Muscle of leg (tissue), 11 donors: ENCODE data around the gene BTBD9. TPM values are rescaled to one million over a fixed set of nuclear protein-coding genes. Genes with fewer than 3 reads are reported as not detected.

Experiments
- DNase-seq: peaks from one replicate; pipeline ENCODE4 v3.0.0; 2013
- H3K27ac ChIP-seq: one replicate; pipeline ENCODE4 v1.5.1; 2013; ENCODE audit warnings: mild to moderate bottlenecking, low read length, control low read depth
- H3K27me3 ChIP-seq: one replicate; pipeline ENCODE4 v1.6.1; 2013; ENCODE audit warnings: low read length; ENCODE audit not compliant: control insufficient read depth, insufficient read depth
- H3K36me3 ChIP-seq: one replicate; pipeline ENCODE4 v1.6.1; 2013; ENCODE audit warnings: low read length; ENCODE audit not compliant: control insufficient read depth, insufficient read depth
- H3K4me1 ChIP-seq: one replicate; pipeline ENCODE4 v1.6.1; 2013; ENCODE audit warnings: low read length; ENCODE audit not compliant: control insufficient read depth, insufficient read depth
- H3K4me3 ChIP-seq: one replicate; pipeline ENCODE4 v1.5.1; 2013; ENCODE audit warnings: low read length, control low read depth
- H3K9me3 ChIP-seq: replicated peaks from 2 replicates; pipeline ENCODE4 v1.6.1; 2013; ENCODE audit warnings: low read depth, low read length; ENCODE audit not compliant: control insufficient read depth
- WGBS: methylation state at CpG from one replicate; pipeline ENCODE4 v1.1.5; 2013; ENCODE audit warnings: missing lambda C conversion rate; ENCODE audit not compliant: insufficient coverage; 5-methylcytosine and 5-hydroxymethylcytosine counted together
- polyA plus RNA-seq, 8 donors: library from polyadenylated mRNA; unstranded; fragments of 120-200 nt; gene quantifications; one replicate each; pipeline versions ENCODE4 v1.2.1 to v1.2.3, GENCODE V29; 2013; ENCODE audit warnings: inconsistent platforms in 1 of 8, low replicate concordance in 1 of 8; ENCODE audit not compliant: insufficient read length in 8 of 8, insufficient read depth in 1 of 8
- total RNA-seq: library from RNA; stranded (reverse); fragments of 120-200 nt; gene quantifications from one replicate; pipeline ENCODE4 v1.2.4, GENCODE V29; 2013

The BTBD9 gene
- total and polyA plus RNA-seq, 9 donors: 6.5 to 10.5 (median 8.2) TPM

DNA sequence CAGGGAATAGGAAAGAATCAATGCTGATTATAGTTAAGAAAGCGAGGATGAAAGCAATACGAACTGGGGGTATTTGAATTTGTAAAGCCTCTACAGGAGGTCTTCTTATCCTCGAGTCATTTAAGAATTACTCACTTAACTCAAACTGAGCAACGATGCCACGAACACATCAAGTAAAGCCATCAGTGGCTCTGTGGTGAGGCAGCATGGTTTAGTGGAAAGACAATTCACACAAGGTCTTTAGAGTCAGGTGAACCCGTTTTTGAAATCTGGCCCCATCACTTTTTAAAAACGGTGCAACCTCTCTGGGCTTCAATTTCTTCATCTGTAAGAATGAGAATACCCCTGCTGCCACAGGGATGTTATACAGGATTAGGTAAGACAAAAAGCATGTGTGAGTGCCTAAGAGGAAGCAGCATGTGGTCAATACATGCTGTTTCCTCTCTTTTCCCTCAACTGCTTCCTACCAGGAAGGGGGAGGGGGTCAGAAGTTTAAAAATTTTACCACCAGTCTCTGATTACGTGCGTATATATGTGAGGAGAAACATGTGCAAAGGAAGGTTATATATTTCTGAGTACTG, 162.0 kb downstream of the BTBD9 start:
- Histone ChIP-seq H3K4me3 (no peak overlapping the region), H3K27ac (no peak overlapping the region), H3K9me3 (no peaks in the 10 kb centered on the region), H3K27me3 (no peaks in the 10 kb centered on the region), H3K4me1 (peaks cover 4% of the 10 kb centered on the region), H3K36me3 (no peaks in the 10 kb centered on the region)
- no peak for DNase-seq
- 50% methylated on average over 2 of the region's 9 CpGs for WGBS

DNA sequence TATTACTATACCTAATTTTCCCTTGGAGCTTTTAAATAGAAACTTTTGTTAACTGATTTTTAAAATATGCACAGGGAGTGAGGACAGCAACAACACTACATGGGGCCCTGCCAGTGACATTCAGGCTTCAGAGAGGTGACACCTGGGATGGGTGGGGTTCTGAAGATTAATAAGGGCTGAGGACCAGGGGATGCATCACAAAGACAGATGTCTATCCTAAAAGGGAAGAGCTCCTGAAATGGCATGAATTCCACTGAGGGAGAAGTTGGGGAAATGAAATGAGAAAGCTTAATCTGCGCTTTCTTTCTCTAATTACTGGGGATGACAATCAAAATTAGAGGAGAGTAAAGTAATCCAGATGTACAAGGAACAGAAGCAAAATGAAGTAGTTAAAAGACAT, 162.8 kb downstream of the BTBD9 start:
- H3K4me3 ChIP-seq: no peak overlapping the region
- H3K9me3 ChIP-seq: no peaks in the 10 kb centered on the region
- H3K36me3 ChIP-seq: no peaks in the 10 kb centered on the region
- H3K27me3 ChIP-seq: no peaks in the 10 kb centered on the region
- no peak overlapping the region for H3K27ac ChIP-seq
- DNase-seq: peak; percentile 22
- no CpG with 5 or more reads among the region's 1 CpG for WGBS
- H3K4me1 ChIP-seq: no peaks in the 10 kb centered on the region

DNA sequence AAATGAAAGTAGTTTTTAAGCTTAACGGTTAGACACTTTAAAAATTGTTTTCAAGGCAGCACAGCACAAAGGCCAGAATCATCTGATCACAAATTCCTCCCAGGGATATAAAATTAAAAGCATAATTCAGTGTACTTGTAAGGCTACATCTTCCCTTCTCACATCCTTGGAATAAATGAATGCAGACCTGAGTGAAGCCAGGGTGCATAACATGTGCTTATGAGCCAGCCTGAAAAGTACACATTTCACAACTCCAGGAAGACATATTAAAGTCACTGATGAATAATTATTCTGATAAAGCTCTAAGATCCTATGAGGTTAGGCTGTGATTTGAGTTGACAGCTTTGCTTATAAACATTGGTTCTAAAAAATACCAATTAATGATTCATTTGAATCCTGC, 163.6 kb downstream of the BTBD9 start:
- H3K4me3 ChIP-seq: no peak overlapping the region
- H3K27me3 ChIP-seq: no peaks in the 10 kb centered on the region
- H3K27ac ChIP-seq: no peak overlapping the region
- WGBS: no CpG with 5 or more reads among the region's 1 CpG
- DNase-seq: no peak
- no peaks in the 10 kb centered on the region for H3K9me3 ChIP-seq
- no peaks in the 10 kb centered on the region for H3K4me1 ChIP-seq
- no peaks in the 10 kb centered on the region for H3K36me3 ChIP-seq

DNA sequence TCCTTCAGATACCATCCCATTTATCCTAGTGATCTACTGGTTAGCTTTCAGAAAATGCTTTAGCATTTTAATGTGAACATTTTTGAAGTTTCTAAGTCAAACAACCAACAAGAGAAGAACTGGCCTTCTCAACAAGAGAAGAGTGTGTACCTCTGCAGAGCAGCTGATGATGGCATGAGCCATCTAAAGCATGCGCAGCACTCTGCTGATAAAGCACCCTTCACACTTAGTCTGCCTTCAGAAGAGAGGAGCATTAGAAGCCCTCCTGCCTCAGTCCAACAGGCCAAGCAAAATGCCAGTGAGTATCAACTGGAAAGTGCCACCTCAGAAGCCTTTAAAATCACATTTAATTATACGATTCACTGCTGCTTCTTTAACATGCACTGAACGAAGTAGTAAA, 169.2 kb downstream of the BTBD9 start:
- H3K27me3 ChIP-seq: no peaks in the 10 kb centered on the region
- no peak overlapping the region for H3K27ac ChIP-seq
- H3K4me3 ChIP-seq: no peak overlapping the region
- H3K9me3 ChIP-seq: no peaks in the 10 kb centered on the region
- H3K4me1 ChIP-seq: no peaks in the 10 kb centered on the region
- 86% methylated on average over 1 of the region's 3 CpGs for WGBS
- H3K36me3 ChIP-seq: no peaks in the 10 kb centered on the region
- no peak for DNase-seq

DNA sequence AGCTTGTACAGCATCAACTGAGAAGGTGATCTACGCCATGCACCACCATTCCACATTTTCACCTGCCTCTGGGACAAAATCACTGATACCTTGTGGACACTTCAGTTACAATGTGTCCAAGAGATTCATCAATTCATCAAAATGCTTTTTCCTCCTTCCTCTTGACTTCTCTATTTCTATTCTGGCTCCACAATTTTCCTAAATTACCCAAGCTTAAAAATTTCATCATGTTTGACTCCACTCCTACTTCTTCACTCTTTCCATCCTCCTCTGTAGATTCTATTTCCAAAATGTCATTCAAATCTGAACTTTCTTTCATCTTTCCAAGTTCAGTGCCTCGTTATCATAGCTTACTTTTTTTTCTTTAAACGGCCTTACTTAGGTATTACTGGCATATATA, 172.2 kb downstream of the BTBD9 start:
- no peak for DNase-seq
- Histone ChIP-seq H3K4me3 (no peak overlapping the region), H3K27me3 (no peaks in the 10 kb centered on the region), H3K36me3 (no peaks in the 10 kb centered on the region), H3K4me1 (no peaks in the 10 kb centered on the region), H3K9me3 (no peaks in the 10 kb centered on the region), H3K27ac (no peak overlapping the region)
- WGBS: 100% methylated on average over 1 of the region's 3 CpGs

DNA sequence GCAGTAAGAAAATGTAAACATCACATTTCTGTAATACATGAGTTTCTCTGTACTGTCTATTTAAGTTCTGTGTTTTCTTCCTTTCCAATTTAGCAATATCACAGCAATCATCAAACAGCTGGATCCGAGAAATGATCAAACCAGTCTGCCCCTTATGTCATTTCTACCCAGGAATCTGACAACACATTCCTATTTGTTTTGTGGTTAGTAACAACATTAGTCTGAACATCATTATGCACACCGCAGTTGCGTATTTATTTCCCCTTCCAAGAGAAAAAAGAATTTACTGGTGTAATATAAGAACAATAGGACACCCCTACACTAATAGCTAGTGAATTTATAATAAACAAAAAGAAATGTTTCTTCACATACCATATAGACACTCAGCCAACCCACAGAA, 179.5 kb downstream of the BTBD9 start:
- no peak overlapping the region for H3K27ac ChIP-seq
- no peaks in the 10 kb centered on the region for H3K4me1 ChIP-seq
- no peak for DNase-seq
- no peak overlapping the region for H3K4me3 ChIP-seq
- no CpG with 5 or more reads among the region's 3 CpGs for WGBS
- H3K27me3 ChIP-seq: no peaks in the 10 kb centered on the region
- no peaks in the 10 kb centered on the region for H3K36me3 ChIP-seq
- H3K9me3 ChIP-seq: no peaks in the 10 kb centered on the region

DNA sequence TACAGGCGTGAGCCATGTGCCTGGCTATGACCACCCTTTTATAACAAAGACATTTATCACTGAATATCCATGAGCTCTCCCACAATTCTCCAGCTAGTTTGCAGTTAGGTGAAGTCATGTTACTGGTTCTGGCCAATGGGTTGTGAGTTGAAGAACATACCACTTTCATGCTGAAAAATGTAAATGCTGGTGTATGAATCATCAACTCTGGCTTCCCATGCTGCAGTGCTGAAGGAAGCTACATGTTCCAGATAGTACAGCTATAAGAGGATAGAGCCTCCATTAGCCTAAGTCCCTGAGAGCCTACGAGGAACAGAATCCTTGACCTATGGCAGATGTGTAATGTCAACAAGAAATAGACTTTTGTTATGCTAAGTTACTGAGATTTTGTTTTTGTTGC, 180.4 kb downstream of the BTBD9 start:
- 80% methylated on average over 1 of the region's 2 CpGs for WGBS
- Histone ChIP-seq H3K27ac (no peak overlapping the region), H3K36me3 (no peaks in the 10 kb centered on the region), H3K4me1 (no peaks in the 10 kb centered on the region), H3K9me3 (no peaks in the 10 kb centered on the region), H3K27me3 (no peaks in the 10 kb centered on the region), H3K4me3 (no peak overlapping the region)
- no peak for DNase-seq

DNA sequence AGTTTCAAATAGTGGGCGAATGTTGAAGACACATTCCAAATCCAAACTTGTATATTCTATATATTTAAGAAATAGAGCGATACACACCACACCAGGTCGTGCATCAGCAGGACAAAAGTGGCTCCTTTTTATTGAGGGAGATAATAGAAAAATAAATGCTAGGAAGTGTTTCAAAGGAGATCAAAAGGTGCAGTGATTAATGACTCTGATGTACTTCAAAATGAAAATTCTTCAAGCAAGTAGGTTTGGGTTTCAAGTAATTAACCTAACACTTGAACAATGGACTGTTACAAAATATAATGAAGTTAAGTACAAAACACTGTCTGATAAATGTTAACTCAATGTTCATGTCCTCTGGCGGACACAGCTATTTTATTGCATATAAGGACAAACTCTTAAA, 185.9 kb downstream of the BTBD9 start:
- H3K9me3 ChIP-seq: peaks cover 4% of the 10 kb centered on the region
- no CpG with 5 or more reads among the region's 4 CpGs for WGBS
- H3K4me3 ChIP-seq: no peak overlapping the region
- no peaks in the 10 kb centered on the region for H3K36me3 ChIP-seq
- no peak overlapping the region for H3K27ac ChIP-seq
- H3K4me1 ChIP-seq: no peaks in the 10 kb centered on the region
- no peaks in the 10 kb centered on the region for H3K27me3 ChIP-seq
- DNase-seq: no peak

DNA sequence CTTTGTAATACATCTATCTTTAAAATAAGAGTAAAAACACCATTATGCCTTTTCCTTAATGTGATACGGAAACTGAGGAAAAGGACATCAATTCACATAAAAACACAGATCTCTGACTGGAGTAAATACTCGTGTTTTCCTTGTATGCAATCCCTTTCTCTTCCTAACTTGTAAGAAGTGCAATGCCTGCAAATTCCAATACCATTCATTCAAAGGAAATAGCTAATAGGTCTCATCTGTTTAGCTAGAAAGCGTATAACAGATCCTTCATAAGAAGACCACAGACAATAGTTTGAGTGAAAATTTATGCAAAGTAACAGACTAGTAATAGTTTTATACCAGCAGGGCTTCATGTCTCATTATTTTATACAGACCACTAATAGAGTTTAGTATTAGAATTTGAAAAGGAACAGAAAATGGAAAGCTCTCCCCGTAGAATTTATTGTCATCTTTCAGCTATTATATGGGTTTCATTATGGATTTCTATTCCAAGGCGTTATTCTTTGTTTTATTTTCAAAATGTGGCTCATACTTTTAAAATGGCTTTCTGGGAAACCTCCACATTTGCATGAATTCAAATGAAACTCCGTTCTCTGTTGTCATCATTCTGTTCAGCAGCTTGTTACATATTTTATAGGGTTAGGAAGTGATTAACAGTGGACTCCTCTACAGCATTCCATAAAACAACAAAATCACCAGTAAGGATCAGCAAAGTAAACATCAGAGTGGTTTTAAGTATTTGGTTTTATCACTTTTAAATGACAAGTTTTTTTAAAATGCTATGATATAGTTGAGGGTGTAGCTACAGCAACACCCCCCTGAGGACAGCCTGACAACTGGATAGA, 186.7 kb downstream of the BTBD9 start:
- H3K4me1 ChIP-seq: no peaks in the 10 kb centered on the region
- no peak overlapping the region for H3K4me3 ChIP-seq
- no peak overlapping the region for H3K27ac ChIP-seq
- DNase-seq: no peak
- no peaks in the 10 kb centered on the region for H3K36me3 ChIP-seq
- no CpG with 5 or more reads among the region's 6 CpGs for WGBS
- H3K9me3 ChIP-seq: peaks cover 4% of the 10 kb centered on the region
- H3K27me3 ChIP-seq: no peaks in the 10 kb centered on the region

DNA sequence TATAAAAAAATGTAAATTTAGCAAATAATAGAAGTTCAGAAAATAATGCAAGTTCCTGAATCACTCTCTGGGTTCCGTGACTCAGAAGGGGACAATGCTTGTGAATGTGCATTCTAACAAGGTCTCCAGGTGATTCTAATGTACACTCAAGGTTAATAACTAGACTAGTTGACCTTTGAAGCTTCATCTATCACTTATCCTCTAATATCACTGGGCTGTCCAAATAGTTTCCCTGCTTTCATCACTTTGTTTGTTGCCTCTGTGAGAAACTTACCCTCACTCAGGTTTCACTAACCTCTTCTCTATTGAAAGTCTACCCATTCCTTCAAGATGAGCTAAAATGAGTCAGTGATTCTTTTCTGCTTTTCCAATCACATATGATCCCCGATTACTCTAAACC, 189.0 kb downstream of the BTBD9 start:
- DNase-seq: no peak
- no peak overlapping the region for H3K4me3 ChIP-seq
- H3K4me1 ChIP-seq: no peaks in the 10 kb centered on the region
- no peak overlapping the region for H3K27ac ChIP-seq
- no CpG with 5 or more reads among the region's 2 CpGs for WGBS
- no peaks in the 10 kb centered on the region for H3K27me3 ChIP-seq
- peaks cover 4% of the 10 kb centered on the region for H3K9me3 ChIP-seq
- H3K36me3 ChIP-seq: no peaks in the 10 kb centered on the region
